Fibroblast of skin of back (primary cell): ENCODE measurements around the gene MIAT.
A peak's percentile ranks its signal among the peaks of the same experiment; 100 is the strongest.

ENCODE experiments used
- DNase-seq: peaks from one replicate; pipeline ENCODE4 v3.0.0-alpha.2; 2013

The MIAT gene

DNA sequence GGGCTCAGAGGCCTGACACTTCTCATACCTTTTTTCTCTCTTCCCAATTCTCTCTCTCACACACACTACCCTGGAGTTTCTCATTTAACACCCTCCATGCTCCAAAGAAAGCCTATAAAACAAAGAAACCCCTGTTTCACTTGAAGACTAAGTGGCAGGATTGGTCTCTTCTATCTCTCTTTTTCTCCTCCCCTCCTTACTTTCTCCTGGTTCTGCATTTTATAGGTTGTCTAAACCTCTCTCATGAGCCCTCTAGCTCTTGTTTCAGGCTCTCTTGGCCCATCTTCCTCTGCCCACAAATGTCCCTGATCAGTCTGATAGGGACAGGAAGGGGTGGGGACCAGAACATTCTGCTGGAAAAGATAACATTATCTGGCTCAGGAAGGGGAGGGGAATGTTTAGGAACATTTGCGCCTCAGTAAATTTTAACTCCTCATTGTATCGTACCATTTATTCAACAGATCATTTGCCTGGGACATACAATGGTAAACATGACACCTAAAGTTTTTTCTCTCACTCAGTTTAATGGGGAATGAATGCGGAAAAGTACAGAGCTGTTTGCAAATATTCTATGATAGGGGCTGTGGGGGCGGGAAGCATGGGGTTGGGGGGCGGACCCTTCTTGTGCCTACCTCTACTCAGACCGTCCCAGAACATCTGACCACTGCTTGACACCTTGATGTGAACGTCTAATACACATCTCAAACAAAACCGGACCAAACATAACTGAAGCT, 24.8 kb upstream of the MIAT start:
- DNase-seq = no peak

DNA sequence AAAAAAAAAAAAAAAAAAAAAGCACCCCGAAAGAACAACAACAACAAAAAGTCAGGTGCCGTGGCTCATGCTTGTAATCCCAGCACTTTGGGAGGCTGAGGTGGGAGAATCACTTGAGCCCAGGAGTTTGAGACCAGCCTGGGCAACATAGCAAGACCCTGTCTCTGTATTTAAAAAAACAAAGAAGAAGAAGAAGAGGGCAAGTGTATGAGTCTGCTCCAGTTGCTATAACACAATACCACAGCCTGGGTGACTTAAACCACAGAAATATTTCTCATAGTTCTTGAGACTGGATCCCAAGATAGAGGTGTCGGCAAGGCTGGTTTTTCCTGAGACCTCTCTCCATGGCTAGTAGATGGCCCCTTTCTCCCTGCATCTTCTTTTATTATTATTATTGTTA, 23.2 kb upstream of the MIAT start:
- no peak for DNase-seq

DNA sequence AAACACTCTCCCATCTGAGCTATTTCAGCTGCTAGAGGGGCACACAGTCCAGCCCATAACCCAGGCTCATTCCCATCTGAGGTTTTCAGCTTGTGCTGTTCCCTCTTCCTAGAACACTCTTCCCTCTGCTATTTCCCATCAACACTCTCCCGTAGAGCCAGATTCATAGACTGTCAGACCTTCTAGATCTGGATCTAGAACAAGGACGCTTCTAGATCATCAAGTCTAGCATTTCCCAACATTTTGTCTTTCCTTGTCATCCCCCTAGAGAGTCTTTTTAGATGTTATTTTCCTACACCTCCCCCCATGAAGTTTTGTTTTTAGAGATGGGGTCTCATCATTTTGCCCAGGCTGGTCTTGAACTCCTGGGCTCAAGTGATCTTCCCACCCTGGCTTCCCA, 22.3 kb upstream of the MIAT start:
- DNase-seq = no peak

DNA sequence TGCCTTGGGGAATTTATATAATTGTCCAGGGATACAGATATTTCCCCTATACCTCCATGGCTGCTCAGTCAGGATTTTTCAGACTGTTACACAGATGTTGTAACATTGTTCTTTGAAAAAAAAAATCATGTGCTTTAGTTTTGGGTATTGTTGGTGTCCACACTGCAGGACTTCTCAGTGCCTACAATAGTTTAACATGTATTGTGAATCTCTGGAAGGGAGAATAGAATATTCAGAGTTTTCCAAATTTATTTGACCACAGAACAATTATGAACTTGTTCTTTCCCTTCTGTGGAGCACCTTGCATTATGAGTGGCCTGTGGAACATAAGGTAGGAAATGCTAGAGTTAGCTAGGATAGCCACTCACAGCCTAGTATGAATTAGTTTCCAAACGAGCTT, 21.1 kb upstream of the MIAT start:
- no peak for DNase-seq

DNA sequence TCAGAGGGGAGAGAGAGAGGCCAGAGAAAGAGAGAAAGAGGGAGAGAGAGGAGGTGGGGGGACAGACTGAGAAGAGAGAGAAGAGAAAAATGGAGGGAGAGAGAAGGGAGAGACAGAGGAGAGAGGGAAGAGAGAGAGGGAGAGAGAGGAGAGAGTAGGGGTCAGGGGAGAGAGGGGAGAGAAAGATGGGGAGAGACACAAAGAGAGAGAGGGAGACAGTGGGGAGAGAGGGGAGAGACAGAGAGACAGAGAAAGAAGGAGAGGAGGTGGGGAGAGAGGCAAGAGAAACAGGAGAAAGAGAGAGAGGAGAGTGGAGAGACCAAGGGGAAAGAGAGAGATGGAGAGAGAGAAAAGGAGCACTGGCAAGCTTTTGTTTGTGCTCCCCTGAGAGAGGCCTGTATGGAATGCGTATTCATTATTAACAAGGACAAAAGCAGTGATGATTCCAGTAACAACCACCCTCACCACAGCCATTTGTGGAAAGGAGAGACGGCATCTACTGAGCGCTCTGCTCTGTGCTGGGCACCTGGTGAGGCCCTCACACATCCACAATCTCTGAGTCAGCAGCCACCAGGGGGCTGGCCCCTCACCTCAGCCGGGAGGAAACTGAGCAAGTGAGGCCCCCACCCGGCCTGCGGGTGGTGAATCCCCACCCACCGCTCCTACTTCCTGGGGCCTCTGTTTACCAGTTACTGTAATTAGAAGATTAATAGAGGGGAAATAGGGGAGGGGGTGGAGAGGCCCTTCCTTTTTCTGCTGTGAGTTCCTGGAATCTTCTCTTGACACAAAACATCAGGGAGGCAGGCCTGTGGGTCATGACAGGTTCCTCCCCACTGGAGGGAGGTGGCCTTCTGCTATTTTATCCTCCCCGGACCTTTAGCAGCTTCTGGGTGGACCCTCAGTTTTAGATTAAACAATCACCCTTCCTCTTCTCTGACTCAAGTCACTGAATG, 14.6 kb upstream of the MIAT start:
- DNase-seq = no peak

DNA sequence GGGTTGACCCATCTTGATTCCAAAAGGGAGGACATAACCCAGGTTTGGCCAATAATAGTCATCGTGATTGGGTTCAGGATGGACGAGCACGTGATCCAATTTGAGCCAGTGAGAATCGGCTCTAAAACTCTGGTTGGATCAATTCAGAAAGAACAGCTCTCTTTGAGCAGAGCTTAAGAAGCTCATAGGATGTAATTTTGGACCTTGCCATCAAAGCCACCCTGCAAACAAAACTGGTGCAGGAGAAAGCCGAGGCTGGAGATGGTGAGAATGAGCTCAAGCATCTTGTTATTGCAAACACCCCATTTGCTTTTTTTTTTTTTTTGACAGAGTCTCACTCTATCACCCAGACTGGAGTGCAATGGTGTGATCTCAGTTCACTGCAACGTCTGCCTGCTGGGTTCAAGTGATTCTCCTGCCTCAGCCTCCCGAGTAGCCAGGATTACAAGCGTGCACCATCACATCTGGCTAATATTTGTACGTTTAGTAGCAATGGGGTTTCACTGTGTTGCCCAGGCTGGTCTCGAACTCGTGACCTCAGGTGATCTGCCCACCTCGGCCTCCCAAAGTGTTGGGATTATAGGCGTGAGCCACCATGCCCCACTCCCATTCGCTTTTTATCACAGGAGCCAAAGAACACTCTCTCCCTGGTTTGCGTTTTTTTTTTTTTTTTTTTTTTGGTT, 13.8 kb upstream of the MIAT start:
- no peak for DNase-seq

DNA sequence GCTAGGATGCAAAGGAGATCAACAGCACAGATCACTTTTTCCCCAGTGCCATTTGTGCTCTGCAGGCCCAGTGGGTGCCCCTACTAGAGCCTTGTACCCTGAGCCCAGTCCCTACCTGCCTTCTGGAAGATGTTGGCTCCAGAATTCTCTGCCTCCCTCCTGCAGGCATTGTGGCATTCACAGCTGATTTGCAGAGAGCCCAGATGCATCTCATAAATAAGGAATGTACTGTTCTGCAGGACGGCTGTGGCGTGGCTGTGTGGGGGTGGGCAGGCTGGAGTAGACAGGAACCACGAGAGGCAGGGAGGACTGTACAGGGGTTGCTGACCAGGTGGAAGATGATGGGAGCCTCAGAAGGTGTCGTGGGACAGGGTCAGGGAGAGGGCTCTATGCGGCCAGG, 11.2 kb upstream of the MIAT start:
- peak; percentile 32 for DNase-seq

DNA sequence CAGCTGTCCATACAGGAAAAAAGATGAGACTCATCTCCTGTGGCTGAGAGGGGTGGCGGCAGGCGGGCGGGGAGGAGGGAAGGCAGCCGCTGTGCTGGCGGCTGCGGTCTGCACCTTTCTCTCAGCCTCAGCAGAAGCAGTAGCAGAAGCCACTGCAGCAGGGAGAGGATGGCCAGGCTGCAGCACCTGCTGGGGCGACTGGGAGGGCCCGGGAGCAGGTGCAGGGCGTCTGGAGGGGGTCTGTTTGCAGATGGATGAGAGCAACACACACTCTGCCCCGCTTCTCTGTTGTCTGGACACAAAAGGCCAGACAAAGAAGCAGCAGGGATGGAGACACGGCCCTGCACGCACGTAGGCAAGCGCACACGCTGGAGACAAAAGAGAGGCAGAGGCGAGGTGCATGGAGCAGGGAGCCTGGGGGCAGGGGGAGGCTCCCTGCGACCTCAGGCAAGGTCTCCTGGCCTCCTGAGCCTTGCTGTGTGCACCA, 9.3 kb upstream of the MIAT start:
- no peak for DNase-seq

DNA sequence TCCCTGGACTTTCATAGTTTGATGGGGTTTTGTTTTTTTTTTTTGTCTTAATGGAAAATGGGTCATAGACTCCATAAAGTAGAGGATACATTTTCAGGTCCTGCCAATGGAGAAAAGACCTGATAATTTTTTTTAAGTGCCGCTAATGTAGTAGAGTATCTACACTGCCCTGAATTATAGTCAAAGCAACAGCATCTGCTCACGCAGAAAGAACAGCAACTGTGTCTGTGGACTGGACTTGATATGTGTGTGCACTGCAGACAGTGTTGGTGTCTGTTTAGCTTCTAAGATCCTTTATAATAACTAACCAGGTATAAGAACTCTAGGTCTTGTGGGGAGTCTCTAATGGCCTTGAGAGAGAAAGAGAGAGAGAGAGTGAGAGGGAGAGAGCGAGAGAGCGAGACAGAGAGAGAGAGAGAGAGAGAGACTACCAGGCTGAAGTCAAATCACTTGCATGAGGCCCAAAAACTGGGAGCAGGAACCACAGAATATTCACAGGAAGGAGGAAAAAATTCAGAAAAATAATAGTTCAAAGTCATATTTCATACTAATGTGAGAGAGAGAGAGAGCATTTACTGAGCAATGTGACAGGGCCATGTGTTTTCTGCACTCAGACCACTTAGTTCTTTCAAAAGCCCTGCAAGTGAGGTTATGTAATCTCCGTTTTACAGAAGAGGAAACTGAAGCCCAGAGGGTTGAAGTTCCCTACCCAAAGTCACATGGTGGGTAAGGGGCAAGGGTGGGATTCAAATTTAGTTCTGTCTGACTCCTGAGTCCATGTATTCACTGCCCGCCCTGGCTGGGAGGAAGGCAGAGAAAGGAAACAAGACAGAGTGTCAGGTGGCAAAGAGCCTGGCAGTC, 8.6 kb upstream of the MIAT start:
- no peak for DNase-seq

DNA sequence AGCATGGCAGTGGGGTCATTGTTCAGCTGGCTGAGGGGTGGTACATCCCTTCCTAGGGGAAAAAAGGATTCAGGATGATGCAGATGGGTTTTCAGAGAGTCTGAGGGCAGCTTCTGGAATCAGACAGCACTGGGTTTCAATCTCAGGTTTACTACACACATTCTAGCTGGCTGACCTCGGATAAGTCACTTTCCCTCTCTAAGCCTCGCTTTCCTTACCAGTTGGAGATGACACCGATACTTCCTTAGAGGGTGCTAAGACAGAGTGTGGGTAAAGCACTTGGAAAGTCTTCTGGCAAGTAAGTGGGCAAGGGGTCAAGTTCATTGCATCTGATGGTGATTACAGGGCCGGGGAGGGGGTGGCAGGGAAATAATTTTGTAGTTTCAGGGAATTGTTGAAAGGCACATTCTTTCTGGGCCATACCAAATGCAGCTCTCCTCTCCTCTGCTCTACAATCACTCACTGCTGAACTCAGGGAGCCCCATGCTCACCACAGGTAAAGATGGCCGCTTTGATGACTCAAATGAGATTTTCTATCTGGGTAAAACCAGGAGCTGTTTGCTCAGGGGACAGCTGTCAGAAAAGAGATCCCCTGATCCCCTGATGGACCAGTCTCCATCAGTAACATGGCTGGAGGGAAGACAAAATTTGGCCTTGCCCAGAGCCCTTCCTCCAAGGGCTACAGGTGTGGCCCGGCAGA, 6.5 kb upstream of the MIAT start:
- no peak for DNase-seq

DNA sequence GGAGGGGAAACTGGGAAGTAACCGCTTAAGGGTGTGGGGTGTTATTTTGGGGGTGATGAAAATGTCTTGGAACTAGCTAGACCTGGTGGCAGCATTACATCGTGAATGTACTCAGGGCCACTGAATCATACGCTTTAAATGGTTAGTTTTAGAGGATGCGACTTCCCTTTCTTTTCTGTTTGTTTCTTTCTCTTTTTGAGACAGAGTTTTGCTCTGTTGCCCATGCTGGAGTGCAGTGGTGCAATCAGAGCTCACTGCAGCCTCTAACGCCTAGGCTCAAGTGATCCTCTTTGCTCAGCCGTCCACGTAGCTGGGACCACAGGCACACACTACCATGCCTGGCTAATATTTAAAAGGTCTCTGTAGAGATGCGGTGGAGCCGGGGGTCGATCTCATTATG, 5.6 kb upstream of the MIAT start:
- no peak for DNase-seq

DNA sequence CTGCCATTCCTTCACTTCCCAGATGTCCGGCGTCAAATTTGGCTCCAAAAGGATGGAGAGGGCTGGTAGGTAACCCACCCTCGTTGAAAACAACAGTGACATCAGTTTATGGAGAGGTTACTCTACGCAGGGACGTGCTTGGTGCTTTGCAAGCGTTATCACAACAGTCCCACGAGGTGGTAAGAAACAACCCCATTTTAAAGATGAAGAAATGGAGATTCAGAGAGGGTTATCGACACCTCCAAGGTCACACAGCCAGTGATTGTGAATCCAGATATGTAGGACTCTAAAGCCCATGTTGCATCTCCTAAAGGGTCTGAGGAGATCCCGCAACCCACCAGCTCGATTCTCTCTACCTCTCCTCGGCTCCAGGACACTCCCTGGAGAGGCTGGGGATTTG, 773 bp downstream of the MIAT start:
- no peak for DNase-seq

DNA sequence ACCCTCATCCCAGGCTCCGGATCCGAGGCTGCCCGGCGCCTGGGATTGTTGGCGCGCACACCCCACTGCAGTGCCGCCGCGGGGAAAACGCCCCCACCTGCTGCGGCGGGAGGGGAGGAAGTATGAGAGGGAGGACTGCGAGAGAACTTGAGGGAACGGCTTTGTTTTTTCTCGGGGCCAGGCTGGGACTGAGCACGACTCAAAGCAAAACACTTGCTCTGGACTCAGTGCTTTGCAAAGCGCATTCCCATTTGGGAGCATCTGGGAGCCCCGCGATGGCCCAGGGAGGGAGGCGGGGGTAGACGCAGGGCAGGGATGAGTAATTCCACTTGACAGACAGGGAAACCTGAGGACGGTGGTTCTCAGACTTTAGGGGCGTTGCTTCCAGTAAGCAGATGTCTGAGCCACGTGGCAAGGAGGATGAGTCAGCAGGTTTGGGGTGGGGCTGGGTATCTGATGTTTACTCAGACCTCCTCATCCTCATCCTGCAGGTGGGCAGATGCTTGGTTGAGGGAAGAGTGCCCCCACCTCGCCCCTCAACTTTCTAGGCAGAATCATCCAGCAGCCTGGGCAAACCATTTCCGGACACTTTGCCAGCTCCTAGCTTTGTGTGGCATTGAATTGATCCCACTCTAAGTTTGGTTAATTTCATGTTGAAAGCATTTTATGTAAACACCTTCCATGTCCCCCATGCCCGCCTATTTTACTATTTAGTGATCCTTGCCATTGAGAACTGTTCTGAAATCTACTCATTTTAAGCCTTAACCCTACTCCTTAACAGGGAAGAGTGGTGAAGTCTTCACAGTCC, 1.5 kb downstream of the MIAT start:
- DNase-seq = peak; percentile 90

DNA sequence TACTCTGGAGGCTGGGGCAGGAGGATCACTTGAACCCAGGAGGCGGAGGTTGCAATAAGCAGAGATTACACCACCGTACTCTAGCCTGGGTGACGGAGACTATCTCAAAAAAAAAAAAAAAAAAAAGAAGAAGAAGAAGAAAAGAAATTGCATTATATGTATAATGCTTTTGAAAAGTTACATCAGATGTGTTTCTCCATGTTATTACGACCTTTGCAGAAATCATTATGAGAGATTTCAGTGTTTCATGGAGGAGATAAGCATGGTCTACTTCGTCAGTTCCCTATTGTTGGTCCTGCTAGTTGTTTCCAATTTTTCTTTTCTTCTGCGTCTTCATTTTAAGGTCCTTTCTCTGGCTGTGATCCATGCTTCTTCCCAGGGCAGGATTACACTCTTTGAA, 3.0 kb downstream of the MIAT start:
- DNase-seq = no peak

DNA sequence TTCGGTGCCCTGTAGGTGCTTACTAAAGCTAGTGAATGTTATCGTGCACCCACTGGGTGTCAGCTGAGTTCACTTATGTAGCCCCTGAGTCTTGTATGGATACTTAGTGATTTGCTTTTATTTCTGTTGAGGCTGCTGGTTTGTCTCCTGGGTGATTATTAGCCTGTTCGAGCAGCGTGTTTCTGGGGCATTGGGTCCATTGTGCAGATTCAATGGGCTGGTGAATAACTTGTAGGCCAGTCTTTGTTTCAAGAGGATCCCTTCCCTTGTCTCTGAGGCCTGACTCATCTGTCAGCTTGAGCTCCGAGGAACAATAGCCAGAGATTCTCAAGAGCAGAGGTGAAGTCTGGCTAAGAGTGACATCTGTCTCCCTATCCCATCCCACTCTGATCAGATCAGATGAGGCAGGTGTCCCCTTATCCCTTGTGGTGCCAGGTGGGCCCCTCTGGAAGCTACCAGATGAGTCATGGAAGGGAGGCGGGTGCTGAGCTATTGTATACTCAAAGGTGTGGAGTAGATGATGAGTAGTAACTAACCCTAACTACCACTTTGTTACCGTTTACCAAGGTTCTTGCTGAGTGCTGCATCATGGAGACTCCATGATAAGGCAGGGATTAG, 3.7 kb downstream of the MIAT start:
- no peak for DNase-seq

DNA sequence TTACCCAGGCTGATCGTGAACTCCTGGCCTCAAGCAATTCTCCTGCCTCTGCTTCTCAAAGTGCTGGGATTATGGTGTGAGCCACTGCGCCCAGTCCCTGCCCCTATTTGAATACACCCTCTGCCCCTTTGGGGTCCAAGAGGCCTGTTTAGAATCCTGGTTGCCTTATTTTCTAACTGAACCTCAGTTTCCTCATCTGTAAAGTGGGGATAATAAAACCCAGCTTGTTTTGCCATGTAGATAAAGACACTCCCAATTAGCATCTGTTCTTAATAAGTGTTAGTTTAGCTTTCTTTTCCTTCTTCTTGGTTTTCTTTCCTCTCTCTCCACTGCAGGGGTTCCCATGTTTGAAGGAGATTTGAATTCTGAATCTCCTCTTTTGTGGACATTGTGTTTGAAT, 4.8 kb downstream of the MIAT start:
- no peak for DNase-seq

DNA sequence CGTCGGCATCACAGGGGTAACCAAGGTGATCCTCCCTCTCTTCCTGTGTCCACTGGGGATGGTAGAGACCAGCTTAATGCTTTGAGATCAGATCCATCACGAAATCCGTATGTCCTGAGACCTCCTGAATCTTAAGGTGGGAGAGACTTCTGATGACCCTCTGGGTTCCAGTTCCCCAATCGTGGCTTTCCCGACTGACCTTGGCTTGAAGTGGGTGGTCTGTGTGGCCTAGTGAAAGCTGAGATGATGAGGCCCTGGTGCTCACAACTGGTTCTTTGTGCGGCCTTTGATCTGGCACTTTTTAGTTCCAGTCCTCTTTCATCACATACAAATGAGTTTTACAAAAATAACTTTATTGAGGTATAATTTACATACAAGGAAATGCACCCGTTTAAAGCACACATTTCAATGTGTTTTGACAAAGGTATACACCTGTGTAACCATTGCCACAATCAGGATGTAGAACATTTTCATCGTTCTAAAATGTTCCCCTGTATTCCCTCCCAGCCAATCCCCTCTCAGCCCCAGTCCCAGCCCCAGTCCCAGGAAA, 6.1 kb downstream of the MIAT start:
- DNase-seq = no peak

DNA sequence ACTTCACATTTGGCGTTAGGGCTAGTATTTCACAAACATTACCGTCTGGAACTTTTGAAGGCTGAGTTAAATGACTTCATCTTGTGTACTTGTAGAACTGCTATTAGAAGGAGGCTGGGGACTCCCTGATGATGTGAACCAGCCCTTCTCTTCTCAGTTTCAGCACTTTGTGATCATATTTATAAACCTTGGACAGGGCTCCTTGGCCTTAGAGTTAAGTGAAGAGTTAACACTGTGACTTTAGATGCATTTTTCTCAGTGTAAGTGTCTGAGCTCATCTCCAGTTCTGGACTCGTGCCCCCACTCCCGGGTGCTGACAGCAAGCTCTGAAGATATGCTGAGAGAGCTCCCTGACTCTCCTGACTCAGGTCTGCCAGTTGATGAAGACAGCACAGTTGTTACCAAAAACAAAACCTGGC, 8.4 kb downstream of the MIAT start:
- peak; percentile 66 for DNase-seq

DNA sequence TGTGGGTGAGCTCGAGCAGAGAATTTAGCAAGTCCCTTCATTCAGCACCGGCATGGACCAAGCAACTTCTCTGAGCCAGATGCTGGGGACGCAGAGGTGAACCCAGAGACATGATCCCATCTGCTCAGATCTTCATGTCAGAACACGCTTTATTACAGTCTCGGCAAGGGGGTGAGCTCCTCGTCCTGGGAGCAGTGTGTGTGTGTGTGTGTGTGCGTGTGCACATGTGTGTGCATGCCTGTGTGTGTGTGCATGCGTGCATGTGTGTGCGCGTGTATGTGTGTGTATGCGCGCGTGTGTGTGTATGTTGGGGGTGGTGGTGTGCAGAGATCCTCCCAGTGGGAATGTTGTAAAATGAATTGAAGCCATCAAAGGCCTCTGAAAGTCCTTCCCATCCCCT, 9.8 kb downstream of the MIAT start:
- DNase-seq = no peak

DNA sequence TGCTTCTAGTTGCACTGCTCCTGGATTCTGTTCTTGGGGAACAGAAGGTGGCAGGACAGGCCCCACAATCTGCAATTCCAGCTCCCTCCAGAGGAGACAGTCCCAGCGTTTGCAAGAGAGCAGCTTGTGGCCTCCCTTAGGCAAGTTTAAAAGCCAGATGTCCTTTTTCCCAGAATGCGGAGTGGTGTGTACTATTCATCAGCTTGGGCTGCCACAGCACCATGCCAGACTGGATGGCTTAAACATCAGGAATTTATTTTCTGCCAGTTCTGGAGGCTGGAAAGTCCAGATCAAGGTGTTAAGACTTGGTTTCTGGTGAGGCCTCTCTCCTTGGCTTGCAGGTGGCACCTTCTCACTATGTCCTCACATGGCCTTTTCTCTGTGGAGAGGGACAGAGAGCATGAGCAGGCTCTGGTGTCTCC, 11.7 kb downstream of the MIAT start:
- DNase-seq = peak; percentile 60
